Activated T-helper 9 cell treated with anti-CD3 and anti-CD28 coated beads, Interleukin-2, amount 50 U/mL, for 16 hours (primary cell): ENCODE measurements around the gene NOTCH1.

Experiments
- DNase-seq: peaks from one replicate; pipeline ENCODE4 v3.0.0-alpha.2; 2020; ENCODE audit warnings: low read depth

The NOTCH1 gene

GRCh38 chr9:136462664-136463063 is 83.2 kb downstream of the NOTCH1 start:
- DNase-seq: no peak

- DNase-seq: no peak
These were observed 85.0 kb downstream of the NOTCH1 start for GRCh38 chr9:136460772-136461325.

GRCh38 chr9:136459425-136459824 is 86.4 kb downstream of the NOTCH1 start:
- no peak for DNase-seq

GRCh38 chr9:136457326-136457725 is 88.5 kb downstream of the NOTCH1 start:
- no peak for DNase-seq

- no peak for DNase-seq
These were observed 89.6 kb downstream of the NOTCH1 start for GRCh38 chr9:136456258-136456657.

GRCh38 chr9:136455043-136456002 is 90.5 kb downstream of the NOTCH1 start:
- DNase-seq: no peak

- DNase-seq: no peak
These were observed 91.6 kb downstream of the NOTCH1 start for GRCh38 chr9:136454026-136454796.

GRCh38 chr9:136453326-136453725 is 92.5 kb downstream of the NOTCH1 start:
- DNase-seq: no peak

GRCh38 chr9:136451221-136451877 is 94.5 kb downstream of the NOTCH1 start:
- DNase-seq: no peak

- no peak for DNase-seq
These were observed 97.2 kb downstream of the NOTCH1 start for GRCh38 chr9:136448655-136449054.

- no peak for DNase-seq
These were observed 98.6 kb downstream of the NOTCH1 start for GRCh38 chr9:136447173-136447778.

- no peak for DNase-seq
These were observed 100.0 kb downstream of the NOTCH1 start for GRCh38 chr9:136445799-136446198.
